ENCODE results near the gene RBM10.
"Not testable (repeated sequence)": the region's sequence is repeated elsewhere in the genome, so short reads cannot be mapped to it uniquely, and the experiment has no call there.

GRCh38 chrX:47135650-47136049 is 9.4 kb upstream of the RBM10 start:
- TF ChIP-seq CTCF, POLR2AphosphoS5, POLR2A (IDR thresholded peaks at IDR 0.05): not testable (repeated sequence)
